Upper lobe of right lung (tissue), 1 donor: Measurements from ENCODE around the gene C22orf31. TPM values are rescaled to one million over a fixed set of nuclear protein-coding genes. Genes with fewer than 3 reads are reported as not detected.

Experiments used
- ATAC-seq: fragments of 200-7000 bp; cut with Tn5 transposase; one replicate; pipeline ENCODE4 v1.9.1; 2020; ENCODE audit warnings: mild to moderate bottlenecking, moderate library complexity
- DNase-seq: peaks from one replicate; pipeline ENCODE4 v3.0.0-alpha.2; 2020
- H3K27ac ChIP-seq: fragments of 200-600 bp; one replicate; pipeline ENCODE4 v1.8.0; 2022
- H3K27me3 ChIP-seq: fragments of 200-600 bp; one replicate; pipeline ENCODE4 v1.8.0; 2022; ENCODE audit warnings: mild to moderate bottlenecking
- H3K36me3 ChIP-seq: fragments of 200-600 bp; one replicate; pipeline ENCODE4 v1.8.0; 2022
- H3K4me1 ChIP-seq: fragments of 200-600 bp; one replicate; pipeline ENCODE4 v1.8.0; 2022
- H3K4me3 ChIP-seq: fragments of 200-600 bp; one replicate; pipeline ENCODE4 v1.8.0; 2022; ENCODE audit warnings: mild to moderate bottlenecking
- H3K9me3 ChIP-seq: fragments of 200-600 bp; one replicate; pipeline ENCODE4 v1.8.0; 2022
- CTCF ChIP-seq: fragments of 200-600 bp; IDR thresholded peaks from one replicate; pipeline ENCODE4 v1.8.0; 2022; ENCODE audit warnings: antibody characterized with exemption
- intact Hi-C: fragments of 100-400 bp; cut with DNase I; formaldehyde crosslinking; loops from one replicate; pipeline ENCODE4 v1.11.0; 2022
- total RNA-seq: library from RNA; stranded (reverse); fragmentation: NEBNext Ultra II Directional; extraction: Animal tissue kit (Norgen Biotek cat#: 25700); gene quantifications from one replicate; pipeline ENCODE4 v1.2.1, GENCODE V29; 2021
- donor health status: DM: no; HTN: yes; CAD: no; lungs with severe emphysema.

The C22orf31 gene
- total RNA-seq, 1 donor from 2014 or later, result not detected

GRCh38 chr22:29009148-29009547 lies 52.5 kb downstream of the C22orf31 start:
- intact Hi-C loops, result loop anchor here (10.0 kb wide), 1 partner anchor 74 kb away; no protein-coding TSS in a partner anchor
- TF ChIP-seq CTCF, result no peak
- Histone ChIP-seq H3K4me1 (peaks cover 24% of the 10 kb centered on the region), H3K27ac (no peak overlapping the region), H3K36me3 (no peaks in the 10 kb centered on the region), H3K4me3 (no peak overlapping the region), H3K27me3 (no peaks in the 10 kb centered on the region), H3K9me3 (no peaks in the 10 kb centered on the region)
- ATAC-seq (no peak), DNase-seq (no peak)

Other genes with a start within 250 kb of the C22orf31 start
- gene ZNRF3, start 178.3 kb downstream of the C22orf31 start, total RNA-seq, result 15.8 TPM
- gene KREMEN1, start 11.2 kb upstream of the C22orf31 start, total RNA-seq, result 23.3 TPM
- 15.2 TPM for gene EMID1, start 144.1 kb upstream of the C22orf31 start, total RNA-seq
- 19.0 TPM for gene RHBDD3, start 206.2 kb upstream of the C22orf31 start, total RNA-seq
- gene EWSR1, start 206.4 kb upstream of the C22orf31 start, total RNA-seq, result 149 TPM
- gene GAS2L1, start 244.8 kb upstream of the C22orf31 start, total RNA-seq, result 27.2 TPM